Fibroblast of the aortic adventitia (primary cell): Measurements from ENCODE around the gene OGFOD3. TPM values are rescaled to one million over a fixed set of nuclear protein-coding genes. Genes with fewer than 3 reads are reported as not detected.

Experiments
- DNase-seq: peaks from one replicate; pipeline ENCODE4 v3.0.0-alpha.2; 2010; ENCODE audit warnings: low read depth
- H3K4me3 ChIP-seq: 2 replicates; pipeline ENCODE4 v1.5.1; 2011; ENCODE audit warnings: low read depth, mild to moderate bottlenecking, control low read depth, low read length, moderate library complexity
- small RNA-seq: library from RNA; depleted of rRNA; stranded (forward); fragments of <200 nt; gene quantifications from one replicate; pipeline ENCODE3, GENCODE V24; 2012
- total RNA-seq: library from RNA; depleted of rRNA; stranded (reverse); fragments of >200 nt; gene quantifications from 2 replicates; pipeline ENCODE4 v1.2.3, GENCODE V29; 2012; ENCODE audit warnings: low replicate concordance
- TF ChIP-seq, protein P1 (sequence below): IDR thresholded peaks from 2 replicates; pipeline ENCODE4 v1.5.1; 2011; ENCODE audit warnings: mild to moderate bottlenecking, low read length, control low read depth, inconsistent platforms; ENCODE audit not compliant: insufficient read depth

The OGFOD3 gene
- total RNA-seq, 1 donor = 18.7 TPM

DNA sequence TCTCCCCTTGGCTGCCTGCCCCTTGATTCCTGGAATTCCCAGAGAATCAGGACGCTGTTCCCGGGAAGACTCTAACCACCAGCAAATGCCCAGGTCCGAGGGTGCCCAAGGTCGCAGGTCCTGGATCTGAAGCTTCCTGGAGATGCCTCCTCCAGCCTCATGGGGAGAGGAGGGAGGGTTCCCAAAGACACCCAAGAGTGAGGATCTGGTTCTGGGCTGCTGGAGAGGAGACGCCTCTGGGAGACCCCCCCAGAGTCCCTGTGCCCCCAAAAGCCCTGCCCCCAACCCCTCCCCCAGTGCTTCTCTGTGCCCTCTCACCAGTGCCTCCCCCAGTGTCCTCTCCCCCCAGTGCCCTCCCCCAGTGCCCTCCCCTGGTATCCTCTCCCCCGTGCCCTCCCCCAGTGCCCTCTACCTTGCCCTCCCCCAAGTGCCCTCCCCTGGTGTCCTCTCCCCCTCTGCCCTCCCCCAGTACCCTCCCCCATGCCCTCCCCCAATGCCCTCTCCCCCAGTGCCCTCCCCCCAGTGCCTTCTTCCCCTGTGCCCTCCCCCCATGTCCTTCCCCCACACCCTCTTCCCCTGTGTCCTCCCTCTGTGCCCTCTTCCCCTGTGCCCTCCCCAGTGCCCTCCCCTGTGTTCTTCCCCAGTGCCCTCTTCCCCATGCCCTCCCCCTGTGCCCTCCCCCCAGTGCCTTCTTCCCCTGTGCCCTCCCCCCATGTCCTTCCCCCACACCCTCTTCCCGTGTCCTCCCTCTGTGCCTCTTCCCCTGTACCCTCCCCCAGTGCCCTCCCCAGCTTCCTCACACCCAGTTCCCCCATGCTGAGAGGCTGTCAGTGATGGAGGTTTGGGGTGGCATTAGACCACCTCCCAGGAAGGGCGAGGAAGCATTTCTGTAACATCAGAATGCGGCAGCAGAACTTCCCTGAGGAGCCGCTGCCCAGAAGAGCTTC is 78.5 kb downstream of the OGFOD3 start:
- no peak for DNase-seq
- TF ChIP-seq, protein P1, sequence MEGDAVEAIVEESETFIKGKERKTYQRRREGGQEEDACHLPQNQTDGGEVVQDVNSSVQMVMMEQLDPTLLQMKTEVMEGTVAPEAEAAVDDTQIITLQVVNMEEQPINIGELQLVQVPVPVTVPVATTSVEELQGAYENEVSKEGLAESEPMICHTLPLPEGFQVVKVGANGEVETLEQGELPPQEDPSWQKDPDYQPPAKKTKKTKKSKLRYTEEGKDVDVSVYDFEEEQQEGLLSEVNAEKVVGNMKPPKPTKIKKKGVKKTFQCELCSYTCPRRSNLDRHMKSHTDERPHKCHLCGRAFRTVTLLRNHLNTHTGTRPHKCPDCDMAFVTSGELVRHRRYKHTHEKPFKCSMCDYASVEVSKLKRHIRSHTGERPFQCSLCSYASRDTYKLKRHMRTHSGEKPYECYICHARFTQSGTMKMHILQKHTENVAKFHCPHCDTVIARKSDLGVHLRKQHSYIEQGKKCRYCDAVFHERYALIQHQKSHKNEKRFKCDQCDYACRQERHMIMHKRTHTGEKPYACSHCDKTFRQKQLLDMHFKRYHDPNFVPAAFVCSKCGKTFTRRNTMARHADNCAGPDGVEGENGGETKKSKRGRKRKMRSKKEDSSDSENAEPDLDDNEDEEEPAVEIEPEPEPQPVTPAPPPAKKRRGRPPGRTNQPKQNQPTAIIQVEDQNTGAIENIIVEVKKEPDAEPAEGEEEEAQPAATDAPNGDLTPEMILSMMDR = no peak
- H3K4me3 ChIP-seq = peak overlapping the region; percentile 53

Small RNA genes lying within 50 kb of the gene (small RNA-seq; reads per million reads assigned to genes)
- gene RF00019 = not detected

Other genes starting within 250 kb of the OGFOD3 start
- gene CCDC57, start 205.7 kb downstream of the OGFOD3 start, total RNA-seq = 15.2 and 37.4 TPM in 2 replicates
- 13.0 and 44.6 TPM in 2 replicates for gene SLC16A3, start 189.5 kb downstream of the OGFOD3 start, total RNA-seq
- 28.9 and 52.7 TPM in 2 replicates for gene CSNK1D, start 144.9 kb downstream of the OGFOD3 start, total RNA-seq
- gene CD7, start 101.0 kb downstream of the OGFOD3 start, total RNA-seq = not detected in 2 replicates
- 9.8 and 34.2 TPM in 2 replicates for gene SECTM1, start 84.8 kb downstream of the OGFOD3 start, total RNA-seq
- gene TEX19, start 59.3 kb downstream of the OGFOD3 start, total RNA-seq = not detected in 2 replicates
- not detected in 2 replicates for gene UTS2R, start 46.8 kb downstream of the OGFOD3 start, total RNA-seq
- 9.4 and 30.0 TPM in 2 replicates for gene HEXD, start 239 bp downstream of the OGFOD3 start, total RNA-seq
- 46.4 and 119 TPM in 2 replicates for gene CYBC1, start 32.2 kb upstream of the OGFOD3 start, total RNA-seq
- 27.9 and 35.0 TPM in 2 replicates for gene NARF, start 40.2 kb upstream of the OGFOD3 start, total RNA-seq
- gene FOXK2, start 101.1 kb upstream of the OGFOD3 start, total RNA-seq = 7.3 and 28.2 TPM in 2 replicates
- gene WDR45B, start 229.9 kb upstream of the OGFOD3 start, total RNA-seq = 32.0 and 47.0 TPM in 2 replicates